Activated CD8-positive, alpha-beta memory T cell treated with anti-CD3 and anti-CD28 coated beads, Interleukin-2, amount 10 ng/mL, durations not matched to agents 7 days and 5 days (primary cell): Measurements from ENCODE around the gene PHLPP1. TPM values are rescaled to one million over a fixed set of nuclear protein-coding genes. Genes with fewer than 3 reads are reported as not detected.
"Not testable (repeated sequence)": the region's sequence is repeated elsewhere in the genome, so short reads cannot be mapped to it uniquely, and the experiment has no call there.

Experiments
- ATAC-seq: fragments of 150-1000 bp; cut with Tn5 transposase; one replicate; pipeline ENCODE4 v1.10.0; 2021; ENCODE audit warnings: moderate library complexity
- CTCF ChIA-PET: fragments of 350-600 bp; sonication (Branson Sonifier 250); formaldehyde crosslinking; loops from one replicate; lab custom pipeline; 2021; ENCODE audit warnings: antibody characterized with exemption; lab: Charles Lee
- DNase-seq: peaks from one replicate; pipeline ENCODE4 v3.0.0-alpha.2; 2020
- H3K27ac Mint-ChIP-seq: one replicate; pipeline ENCODE4 v1.8.0; 2021; ENCODE audit warnings: mild to moderate bottlenecking, mixed read lengths
- H3K27me3 Mint-ChIP-seq: one replicate; pipeline ENCODE4 v1.8.0; 2021; ENCODE audit warnings: mixed read lengths
- H3K36me3 Mint-ChIP-seq: one replicate; pipeline ENCODE4 v1.8.0; 2021; ENCODE audit warnings: mild to moderate bottlenecking, mixed read lengths
- H3K4me1 Mint-ChIP-seq: one replicate; pipeline ENCODE4 v1.8.0; 2021; ENCODE audit warnings: mixed read lengths
- H3K4me3 Mint-ChIP-seq: one replicate; pipeline ENCODE4 v1.8.0; 2021; ENCODE audit warnings: mild to moderate bottlenecking, moderate library complexity, mixed read lengths
- H3K9me3 Mint-ChIP-seq: one replicate; pipeline ENCODE4 v1.8.0; 2022; ENCODE audit warnings: low read depth, mixed read lengths
- total RNA-seq, 2 experiments: library from RNA; stranded (reverse); gene quantifications; one replicate each; pipeline ENCODE4 v1.2.3, GENCODE V29; 2021

The PHLPP1 gene
- total RNA-seq, 2 experiments from 2014 or later = 9.8 to 18.3 TPM

DNA sequence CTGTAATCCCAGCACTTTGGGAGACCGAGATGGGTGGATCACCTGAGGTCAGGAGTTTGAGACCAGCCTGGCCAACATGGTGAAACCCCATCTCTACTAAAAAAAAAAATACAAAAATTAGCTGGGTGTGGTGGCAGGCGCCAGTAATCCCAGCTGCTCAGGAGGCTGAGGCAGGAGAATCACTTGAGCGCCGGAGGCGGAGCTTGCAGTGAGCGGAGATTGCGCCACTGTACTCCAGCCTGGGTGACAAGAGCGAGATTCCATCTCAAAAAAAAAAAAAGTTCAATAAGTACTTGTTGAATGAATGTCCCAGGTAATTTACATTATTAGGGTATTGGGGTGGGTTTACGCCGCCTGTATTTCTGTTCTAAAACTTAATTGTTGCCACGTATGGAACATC lies 5.4 kb upstream of the PHLPP1 start:
- H3K27me3 Mint-ChIP-seq = peaks cover 14% of the 10 kb centered on the region
- CTCF ChIA-PET = interaction anchor here (0.8 to 1.8 kb wide), 2 partner anchors 246 to 273 kb away, joined by 4 to 6 read pairs; no protein-coding TSS in a partner anchor
- not testable (repeated sequence) for H3K4me1 Mint-ChIP-seq, ATAC-seq, H3K4me3 Mint-ChIP-seq, H3K27ac Mint-ChIP-seq, H3K9me3 Mint-ChIP-seq, H3K36me3 Mint-ChIP-seq, DNase-seq

DNA sequence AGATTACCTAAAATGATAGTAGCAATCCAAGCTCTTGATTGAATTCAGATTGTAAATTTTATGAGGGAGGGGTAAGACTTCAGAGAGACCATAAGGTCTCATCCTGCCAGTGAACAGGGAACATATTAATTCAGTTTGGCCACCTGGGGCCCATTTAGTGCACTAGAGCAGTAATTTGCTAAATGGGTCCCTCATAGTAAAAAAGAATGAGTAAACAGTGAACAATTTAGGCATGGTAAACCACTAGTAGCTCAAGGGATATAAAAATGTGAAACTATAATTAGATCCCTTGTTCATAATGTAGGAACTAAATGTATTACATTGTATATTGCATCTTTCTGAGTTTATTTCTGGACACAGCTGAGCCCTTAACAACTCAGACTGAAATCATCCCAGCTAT lies 4.9 kb upstream of the PHLPP1 start:
- Mint-ChIP-seq H3K4me3 (no peak overlapping the region), H3K9me3 (no peaks in the 10 kb centered on the region), H3K36me3 (no peaks in the 10 kb centered on the region), H3K27ac (no peak overlapping the region), H3K27me3 (peaks cover 13% of the 10 kb centered on the region), H3K4me1 (peaks cover 7% of the 10 kb centered on the region)
- DNase-seq (no peak), ATAC-seq (no peak)
- CTCF ChIA-PET = interaction anchor here (0.8 to 1.8 kb wide), 2 partner anchors 246 to 272 kb away, joined by 4 to 6 read pairs; no protein-coding TSS in a partner anchor

DNA sequence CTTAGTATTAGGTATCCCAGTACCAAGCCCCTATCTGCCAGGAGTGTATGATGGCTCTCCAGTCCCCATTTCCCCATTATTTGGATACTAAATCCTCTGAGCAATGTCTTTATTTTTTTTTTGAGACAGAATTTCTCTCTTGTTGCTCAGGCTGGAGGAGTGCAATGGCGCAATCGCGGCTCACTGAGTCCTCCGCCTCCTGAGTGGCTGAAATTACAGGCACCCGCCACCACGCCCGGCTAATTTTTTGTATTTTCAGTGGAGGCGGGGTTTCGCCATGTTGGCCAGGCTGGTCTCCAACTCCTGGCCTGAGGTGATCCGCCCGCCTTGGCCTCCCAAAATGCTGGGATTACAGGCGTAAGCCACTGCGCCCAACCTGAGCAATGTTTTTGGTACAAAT lies 3.6 kb upstream of the PHLPP1 start:
- CTCF ChIA-PET = interaction anchor here (0.8 to 1.8 kb wide), 3 partner anchors 233 to 271 kb away, joined by 3 to 6 read pairs (median 3); no protein-coding TSS in a partner anchor
- ATAC-seq (no peak), DNase-seq (no peak)
- Mint-ChIP-seq H3K4me1 (peaks cover 7% of the 10 kb centered on the region), H3K27ac (no peak overlapping the region), H3K4me3 (no peak overlapping the region), H3K27me3 (peaks cover 8% of the 10 kb centered on the region), H3K9me3 (no peaks in the 10 kb centered on the region), H3K36me3 (no peaks in the 10 kb centered on the region)

DNA sequence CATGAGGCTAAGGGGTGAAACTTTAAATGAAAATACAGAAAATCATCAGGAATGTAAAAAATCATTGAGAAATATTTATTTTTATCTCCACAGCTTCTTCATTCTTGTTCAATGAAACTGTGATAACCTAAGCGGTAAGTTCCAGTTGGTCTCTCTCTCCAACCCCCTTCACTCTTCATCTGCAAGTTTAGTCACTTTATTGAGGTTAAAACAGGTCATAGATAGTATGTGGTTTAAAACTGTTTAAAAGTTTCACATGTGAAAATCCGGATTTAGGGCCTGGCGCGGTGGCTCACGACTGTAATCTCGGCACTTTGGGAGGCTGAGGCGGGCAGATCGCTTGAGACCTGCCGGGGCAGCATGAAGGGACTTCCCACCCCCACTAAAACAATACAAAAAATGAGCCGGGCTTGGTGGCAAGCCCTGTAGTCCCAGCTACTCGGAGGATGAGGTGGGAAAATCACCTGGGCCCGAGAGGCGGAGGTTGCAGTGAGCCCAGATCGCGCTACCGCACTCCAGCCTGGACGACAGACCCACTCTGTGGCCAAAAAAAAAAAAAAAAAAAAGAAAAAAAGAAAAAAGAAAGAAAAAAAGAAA lies 1.6 kb upstream of the PHLPP1 start:
- DNase-seq (no peak), ATAC-seq (no peak)
- no peak overlapping the region for H3K4me3 Mint-ChIP-seq
- H3K27me3 Mint-ChIP-seq = peaks cover 4% of the 10 kb centered on the region
- no peaks in the 10 kb centered on the region for H3K9me3 Mint-ChIP-seq
- CTCF ChIA-PET = interaction anchor here (0.9 to 5.6 kb wide), 3 partner anchors 9 to 267 kb away, joined by 3 to 58 read pairs (median 7); no protein-coding TSS in a partner anchor
- H3K36me3 Mint-ChIP-seq = peaks cover 3% of the 10 kb centered on the region
- H3K27ac Mint-ChIP-seq = peak overlapping the region; percentile 36
- peaks cover 24% of the 10 kb centered on the region for H3K4me1 Mint-ChIP-seq

DNA sequence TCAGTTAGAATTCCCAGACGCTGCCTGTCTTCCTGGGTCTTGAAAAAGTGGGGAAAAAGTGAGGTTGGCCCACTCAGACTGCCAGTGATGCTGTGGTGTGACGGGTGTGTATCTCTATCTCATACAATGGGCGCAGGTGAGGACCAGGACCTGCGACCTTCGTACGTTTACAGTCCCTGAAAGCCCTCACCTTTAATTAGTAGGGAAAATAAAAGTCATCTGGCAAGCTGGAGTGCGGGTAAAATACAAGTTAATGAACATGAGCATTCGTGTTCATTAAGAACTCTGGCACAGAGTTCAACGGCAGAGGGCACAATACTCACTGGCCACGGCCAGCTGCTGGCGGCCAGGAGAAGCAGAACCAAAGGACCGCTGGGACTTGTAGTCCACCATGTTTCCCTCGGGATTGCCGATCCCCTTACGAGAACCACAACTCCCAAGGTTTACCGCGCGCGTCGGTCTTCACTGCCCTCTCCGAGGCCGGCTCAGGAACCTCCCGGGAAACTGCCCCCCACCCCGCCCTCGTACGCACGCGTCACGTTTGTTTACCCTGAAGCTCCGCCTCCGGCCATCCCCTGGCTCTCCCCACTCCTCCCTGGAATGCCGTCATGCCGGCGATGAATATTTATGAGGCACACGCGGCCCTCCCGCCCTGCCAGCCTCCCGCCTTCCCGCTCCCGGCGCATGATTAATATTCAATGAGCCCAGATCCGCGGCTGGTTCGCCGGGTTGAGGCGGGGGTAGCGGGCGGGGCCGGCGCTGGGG lies 488 bp upstream of the PHLPP1 start:
- DNase-seq (peak; percentile 95), ATAC-seq (peak; percentile 74)
- Mint-ChIP-seq H3K36me3 (peaks cover 3% of the 10 kb centered on the region), H3K27ac (peak overlapping the region; percentile 77), H3K27me3 (peaks cover 4% of the 10 kb centered on the region), H3K4me1 (peaks cover 34% of the 10 kb centered on the region), H3K9me3 (no peaks in the 10 kb centered on the region), H3K4me3 (peak overlapping the region; percentile 84)
- CTCF ChIA-PET = interaction anchor here (0.6 to 5.6 kb wide), 28 partner anchors 10 to 1137 kb away, joined by 3 to 67 read pairs (median 5); no protein-coding TSS in a partner anchor

DNA sequence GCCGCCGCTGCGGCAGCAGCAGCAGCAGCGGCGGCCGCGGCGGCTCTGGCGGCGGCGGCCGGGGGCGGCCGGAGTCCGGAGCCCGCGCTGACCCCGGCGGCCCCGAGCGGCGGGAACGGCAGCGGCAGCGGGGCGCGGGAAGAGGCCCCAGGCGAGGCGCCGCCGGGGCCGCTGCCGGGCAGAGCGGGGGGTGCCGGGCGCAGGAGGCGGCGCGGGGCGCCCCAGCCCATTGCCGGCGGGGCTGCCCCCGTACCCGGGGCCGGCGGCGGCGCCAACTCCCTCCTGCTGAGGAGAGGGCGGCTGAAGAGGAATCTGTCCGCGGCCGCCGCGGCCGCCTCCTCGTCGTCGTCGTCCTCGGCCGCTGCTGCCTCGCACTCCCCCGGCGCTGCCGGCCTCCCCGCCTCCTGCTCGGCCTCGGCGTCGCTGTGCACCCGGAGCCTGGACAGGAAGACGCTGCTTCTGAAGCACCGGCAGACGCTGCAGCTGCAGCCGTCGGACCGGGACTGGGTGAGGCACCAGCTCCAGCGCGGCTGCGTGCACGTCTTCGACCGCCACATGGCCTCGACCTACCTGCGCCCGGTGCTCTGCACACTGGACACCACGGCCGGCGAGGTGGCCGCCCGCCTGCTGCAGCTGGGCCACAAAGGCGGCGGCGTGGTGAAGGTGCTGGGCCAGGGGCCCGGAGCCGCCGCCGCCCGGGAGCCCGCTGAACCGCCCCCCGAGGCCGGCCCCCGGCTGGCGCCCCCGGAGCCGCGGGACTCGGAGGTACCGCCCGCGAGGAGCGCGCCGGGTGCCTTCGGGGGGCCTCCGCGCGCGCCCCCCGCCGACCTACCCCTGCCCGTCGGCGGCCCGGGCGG lies 646 bp downstream of the PHLPP1 start:
- Mint-ChIP-seq H3K4me1 (peaks cover 36% of the 10 kb centered on the region), H3K4me3 (peak overlapping the region; percentile 84), H3K36me3 (peaks cover 3% of the 10 kb centered on the region), H3K9me3 (no peaks in the 10 kb centered on the region), H3K27ac (peak overlapping the region; percentile 66), H3K27me3 (peaks cover 4% of the 10 kb centered on the region)
- CTCF ChIA-PET = interaction anchor here (0.7 to 5.6 kb wide), 17 partner anchors 10 to 265 kb away, joined by 3 to 67 read pairs (median 6); no protein-coding TSS in a partner anchor
- DNase-seq = peak; percentile 82
- peak; percentile 59 for ATAC-seq

DNA sequence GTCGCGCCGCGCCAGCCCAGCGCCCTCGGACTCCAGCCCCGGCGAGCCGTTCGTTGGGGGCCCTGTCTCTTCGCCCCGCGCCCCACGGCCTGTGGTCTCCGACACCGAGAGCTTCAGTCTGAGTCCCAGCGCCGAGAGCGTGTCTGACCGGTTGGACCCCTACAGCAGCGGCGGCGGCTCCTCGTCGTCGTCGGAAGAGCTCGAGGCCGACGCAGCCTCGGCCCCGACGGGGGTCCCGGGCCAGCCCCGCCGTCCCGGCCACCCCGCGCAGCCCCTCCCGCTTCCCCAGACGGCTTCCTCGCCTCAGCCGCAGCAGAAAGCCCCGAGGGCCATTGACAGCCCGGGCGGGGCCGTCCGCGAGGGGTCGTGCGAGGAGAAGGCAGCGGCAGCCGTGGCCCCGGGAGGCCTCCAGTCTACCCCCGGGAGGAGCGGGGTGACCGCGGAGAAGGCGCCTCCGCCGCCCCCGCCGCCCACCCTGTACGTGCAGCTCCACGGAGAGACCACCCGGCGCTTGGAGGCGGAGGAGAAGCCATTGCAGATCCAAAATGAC lies 1.4 kb downstream of the PHLPP1 start:
- peak; percentile 66 for DNase-seq
- Mint-ChIP-seq H3K27ac (peak overlapping the region; percentile 68), H3K9me3 (no peaks in the 10 kb centered on the region), H3K4me1 (peaks cover 39% of the 10 kb centered on the region), H3K27me3 (no peaks in the 10 kb centered on the region), H3K36me3 (peaks cover 3% of the 10 kb centered on the region), H3K4me3 (peak overlapping the region; percentile 81)
- CTCF ChIA-PET = interaction anchor here (0.7 to 5.6 kb wide), 8 partner anchors 78 to 264 kb away, joined by 3 to 67 read pairs (median 4); no protein-coding TSS in a partner anchor
- no peak for ATAC-seq

DNA sequence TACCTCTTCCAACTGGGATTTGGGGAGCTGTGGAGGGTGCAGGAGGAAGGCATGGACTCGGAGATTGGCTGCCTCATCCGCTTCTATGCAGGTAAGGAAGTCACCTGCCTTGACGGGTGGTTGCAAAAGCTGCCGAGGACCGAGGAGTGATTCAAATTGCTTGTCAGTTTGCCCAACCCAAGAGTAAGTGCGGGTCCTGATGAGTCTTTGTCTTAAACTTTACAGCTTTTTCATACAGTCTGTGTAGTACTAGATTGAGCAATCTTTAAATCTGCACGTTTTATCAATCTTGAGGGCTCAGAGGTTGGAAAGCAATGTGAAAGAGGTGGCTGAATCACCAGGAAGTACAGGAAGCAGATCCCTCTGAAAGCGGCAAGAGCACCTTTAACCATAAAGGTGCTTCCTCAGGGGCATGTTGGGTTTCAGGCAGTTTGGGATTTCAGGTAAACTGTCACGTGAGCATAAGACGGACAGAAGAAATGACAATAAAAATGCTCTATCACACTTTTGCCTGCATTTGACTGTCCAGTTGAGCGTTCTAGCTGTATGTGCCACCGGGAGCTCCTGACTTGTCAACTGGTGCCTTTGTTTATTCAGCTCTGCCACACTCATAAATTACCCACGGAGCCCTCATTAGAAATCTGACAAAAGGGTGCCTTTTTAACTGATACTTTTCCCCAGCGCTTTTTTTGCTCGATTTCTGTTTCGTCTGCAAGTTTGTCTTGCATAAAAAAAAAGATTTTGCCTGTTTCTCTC lies 2.0 kb downstream of the PHLPP1 start:
- Mint-ChIP-seq H3K36me3 (peaks cover 3% of the 10 kb centered on the region), H3K27ac (peak overlapping the region; percentile 68), H3K4me1 (peaks cover 39% of the 10 kb centered on the region), H3K9me3 (no peaks in the 10 kb centered on the region), H3K4me3 (peak overlapping the region; percentile 81), H3K27me3 (no peaks in the 10 kb centered on the region)
- ATAC-seq (no peak), DNase-seq (peak; percentile 56)
- CTCF ChIA-PET = interaction anchor here (1.5 to 5.6 kb wide), 5 partner anchors 131 to 263 kb away, joined by 3 to 67 read pairs (median 10); no protein-coding TSS in a partner anchor

DNA sequence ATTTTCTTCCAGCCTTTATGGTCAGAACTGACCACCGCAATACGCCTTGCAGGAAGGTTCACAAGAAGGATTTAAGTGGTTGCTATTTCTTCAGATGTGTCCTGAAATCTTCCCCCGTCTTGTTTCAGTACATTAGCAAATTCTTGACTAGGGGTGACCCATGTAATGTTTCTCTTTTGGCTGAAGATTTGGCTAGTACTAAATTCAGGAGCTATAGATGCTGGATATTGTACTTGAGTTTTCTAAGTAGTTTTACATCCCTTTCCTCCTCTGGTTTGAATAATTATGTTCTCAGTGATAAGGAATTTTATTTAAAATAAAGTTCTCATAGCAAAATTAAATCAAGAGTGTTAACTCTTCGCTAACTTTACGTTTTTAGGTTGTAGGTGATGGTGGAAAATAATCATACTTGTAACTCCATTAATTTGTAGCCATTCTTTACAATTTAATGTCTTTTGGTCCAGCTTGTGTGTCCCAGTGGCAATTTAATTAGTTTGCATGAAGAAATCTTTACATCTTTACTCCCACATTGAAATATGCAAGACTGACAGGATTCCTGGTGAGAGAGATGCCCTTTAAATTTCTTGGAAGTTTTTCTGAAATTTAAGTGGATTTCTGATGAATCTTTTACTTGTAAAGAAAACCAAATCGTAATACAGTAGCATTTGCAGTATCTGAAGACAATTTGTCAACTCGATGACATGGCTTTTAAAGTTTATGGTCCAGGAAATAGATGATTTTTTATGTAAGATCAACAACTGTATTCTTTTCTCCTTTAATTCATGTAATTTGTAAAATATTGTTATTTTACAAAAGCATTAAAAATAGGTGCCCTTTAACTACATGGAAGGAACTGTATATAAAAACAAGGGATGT lies 2.8 kb downstream of the PHLPP1 start:
- Mint-ChIP-seq H3K4me3 (peak overlapping the region; percentile 81), H3K4me1 (peaks cover 39% of the 10 kb centered on the region), H3K27me3 (no peaks in the 10 kb centered on the region), H3K27ac (no peak overlapping the region), H3K36me3 (peaks cover 3% of the 10 kb centered on the region), H3K9me3 (no peaks in the 10 kb centered on the region)
- DNase-seq = no peak
- CTCF ChIA-PET = interaction anchor here (2.1 to 5.6 kb wide), 3 partner anchors 132 to 262 kb away, joined by 10 to 67 read pairs (median 58); no protein-coding TSS in a partner anchor
- no peak for ATAC-seq

DNA sequence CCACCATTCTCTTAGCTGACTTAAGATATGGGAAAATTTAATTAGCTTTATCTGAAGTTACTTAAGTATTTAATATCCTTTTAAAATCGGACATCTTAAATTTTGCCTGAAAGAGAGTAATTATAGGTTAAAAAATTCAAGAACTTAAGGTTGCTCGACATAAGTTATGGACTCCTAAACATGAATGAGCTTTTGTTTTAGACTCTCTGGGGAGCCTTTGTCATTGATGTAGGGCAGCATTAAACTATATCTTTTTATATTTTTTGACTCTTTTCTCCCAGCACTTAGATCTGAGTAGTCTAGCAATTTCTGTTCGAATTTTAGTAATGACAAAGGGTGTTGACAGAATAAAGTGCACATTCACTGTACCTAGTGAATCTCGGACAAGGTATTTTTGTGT lies 4.7 kb downstream of the PHLPP1 start:
- ATAC-seq (no peak), DNase-seq (no peak)
- no peak overlapping the region for H3K4me3 Mint-ChIP-seq
- CTCF ChIA-PET = interaction anchor here (1.0 to 1.8 kb wide), 3 partner anchors 14 to 262 kb away, joined by 4 to 5 read pairs (median 5); no protein-coding TSS in a partner anchor
- peaks cover 34% of the 10 kb centered on the region for H3K4me1 Mint-ChIP-seq
- H3K36me3 Mint-ChIP-seq = peaks cover 5% of the 10 kb centered on the region
- H3K27ac Mint-ChIP-seq = no peak overlapping the region
- H3K9me3 Mint-ChIP-seq = no peaks in the 10 kb centered on the region
- no peaks in the 10 kb centered on the region for H3K27me3 Mint-ChIP-seq
